Common myeloid progenitor, CD34-positive (primary cell): ENCODE measurements around the gene ENPP3.

Source experiments
- CTCF ChIA-PET: fragments of 350-600 bp; sonication (Branson Sonifier 250); formaldehyde crosslinking; loops from one replicate; lab custom pipeline; 2021; ENCODE audit warnings: antibody characterized with exemption; lab: Charles Lee
- POLR2A ChIA-PET: fragments of 350-600 bp; sonication (Branson Sonifier 250); formaldehyde crosslinking; loops from one replicate; lab custom pipeline; 2021; ENCODE audit warnings: antibody characterized with exemption; lab: Charles Lee
- DNase-seq, 3 donors: peaks; one replicate each; pipeline versions ENCODE4 v3.0.0 to v3.0.0-alpha.2; 2013
- H3K27ac ChIP-seq, 2 experiments: 1 replicate in 1 of 2; 2 replicates in 1 of 2; pipeline ENCODE4 v1.7.0; 2013; ENCODE audit warnings: inconsistent platforms in 2 of 2, low read length in 2 of 2, mild to moderate bottlenecking in 2 of 2, low read depth in 1 of 2, moderate library complexity in 1 of 2; ENCODE audit not compliant: severe bottlenecking in 2 of 2, insufficient read depth in 1 of 2, poor library complexity in 1 of 2
- H3K27me3 ChIP-seq, 5 experiments: replicated peaks in 2 of 5; 1 replicate in 3 of 5; 2 replicates in 2 of 5; pipeline versions ENCODE4 v1.6.1 to v1.7.0; 2013; ENCODE audit warnings: low read length in 4 of 5, mild to moderate bottlenecking in 2 of 5, moderate library complexity in 2 of 5, inconsistent platforms in 1 of 5; ENCODE audit not compliant: insufficient read depth in 5 of 5, control insufficient read depth in 4 of 5
- H3K36me3 ChIP-seq, 4 experiments: 1 replicate in 2 of 4; 2 replicates in 2 of 4; pipeline versions ENCODE4 v1.6.1 to v1.7.0; 2013; ENCODE audit warnings: low read length in 3 of 4, control low read depth in 1 of 4, mild to moderate bottlenecking in 1 of 4; ENCODE audit not compliant: control insufficient read depth in 4 of 4, insufficient read depth in 4 of 4
- H3K4me1 ChIP-seq, 4 experiments: 1 replicate in 3 of 4; 2 replicates in 1 of 4; pipeline versions ENCODE4 v1.6.1 to v1.7.1; 2013; ENCODE audit warnings: low read length in 3 of 4, mild to moderate bottlenecking in 3 of 4, control low read depth in 1 of 4, inconsistent platforms in 1 of 4, moderate library complexity in 1 of 4; ENCODE audit not compliant: control insufficient read depth in 4 of 4, insufficient read depth in 4 of 4; ENCODE audit errors: control extremely low read depth in 1 of 4
- H3K4me3 ChIP-seq, 7 experiments: 1 replicate in 4 of 7; 2 replicates in 3 of 7; pipeline versions ENCODE4 v1.5.1 to v1.7.0; 2013; ENCODE audit warnings: mild to moderate bottlenecking in 7 of 7, low read length in 6 of 7, moderate library complexity in 6 of 7, inconsistent platforms in 2 of 7, low read depth in 2 of 7, control low read depth in 1 of 7; ENCODE audit not compliant: insufficient read depth in 4 of 7, control insufficient read depth in 1 of 7; ENCODE audit errors: extremely low read depth in 1 of 7
- H3K9me3 ChIP-seq, 5 experiments: 1 replicate in 4 of 5; 2 replicates in 1 of 5; pipeline versions ENCODE4 v1.6.1 to v1.7.1; 2013; ENCODE audit warnings: low read length in 4 of 5, mild to moderate bottlenecking in 2 of 5, inconsistent platforms in 1 of 5, low read depth in 1 of 5, moderate library complexity in 1 of 5; ENCODE audit not compliant: control insufficient read depth in 4 of 5, insufficient read depth in 2 of 5; ENCODE audit errors: control extremely low read depth in 1 of 5
- WGBS: methylation state at CpG from one replicate; pipeline ENCODE4 v1.1.5; 2013; ENCODE audit not compliant: insufficient coverage; 5-methylcytosine and 5-hydroxymethylcytosine counted together

ENPP3 gene

GRCh38 chr6:131631625-131632289 is 5.3 kb upstream of the ENPP3 start:
- Histone ChIP-seq H3K27ac (no peak overlapping the region), H3K4me3 (no peak overlapping the region), H3K4me1 (peaks cover 4 to 14% (median 11%) of the 10 kb centered on the region in 4 experiments), H3K27me3 (no peaks in the 10 kb centered on the region), H3K36me3 (no peaks in the 10 kb centered on the region), H3K9me3 (no peaks in the 10 kb centered on the region)
- CTCF ChIA-PET = interaction anchor here (1.4 kb wide), 1 partner anchor 747 kb away, joined by 3 read pairs; no protein-coding TSS in a partner anchor
- DNase-seq = no peak
- POLR2A ChIA-PET = no interaction called here
- 89% methylated on average over 1 of the region's 3 CpGs for WGBS

DNA sequence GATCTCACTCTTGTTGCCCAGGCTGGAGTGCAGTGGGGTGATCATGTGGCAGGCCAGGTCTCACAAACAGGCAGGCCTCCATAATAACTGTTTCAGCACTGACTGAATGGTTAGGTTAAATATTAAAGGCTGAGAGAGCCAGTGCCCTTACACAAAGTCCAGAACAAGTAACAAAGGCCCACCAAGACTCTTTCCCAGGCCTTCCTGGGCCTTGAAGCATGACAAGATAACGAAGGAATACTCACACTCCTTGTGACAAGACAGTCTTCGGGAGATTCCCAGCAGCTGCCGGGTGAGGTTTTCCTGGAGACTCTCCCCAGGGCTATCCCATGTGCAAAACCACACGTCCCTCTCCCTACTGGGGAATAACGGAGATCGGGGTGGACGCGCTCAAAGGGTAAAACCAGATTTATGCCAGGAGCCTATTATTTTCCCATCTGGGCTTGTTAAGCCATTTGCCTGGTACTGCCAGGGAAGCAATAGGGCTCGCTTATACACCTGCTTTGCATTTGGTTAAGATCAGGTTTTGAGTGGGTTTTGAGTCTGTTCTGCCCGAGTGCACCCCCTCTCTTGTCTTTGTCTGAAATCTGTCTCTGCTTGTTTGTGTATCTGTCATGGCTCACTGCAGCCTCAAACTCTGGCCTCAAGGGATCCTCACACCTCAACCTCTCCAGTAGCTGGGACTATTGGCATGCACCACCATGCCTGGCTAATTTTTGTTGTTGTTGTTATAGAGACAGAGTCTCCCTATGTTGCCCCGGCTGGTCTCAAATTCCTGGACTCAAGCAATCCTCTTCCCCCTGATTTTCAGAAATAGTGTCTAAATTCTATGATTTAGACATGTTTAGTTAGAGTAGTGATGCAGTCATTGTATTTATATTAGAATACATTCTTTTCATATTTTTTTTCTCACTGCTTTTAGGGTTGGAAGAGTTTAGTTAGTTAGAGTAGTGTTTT is 1.4 kb upstream of the ENPP3 start:
- 98% methylated on average over 9 of the region's 11 CpGs for WGBS
- DNase-seq = no peak
- POLR2A ChIA-PET = no interaction called here
- no peak overlapping the region for H3K4me3 ChIP-seq
- H3K27ac ChIP-seq = no peak overlapping the region
- H3K9me3 ChIP-seq = no peaks in the 10 kb centered on the region
- no peaks in the 10 kb centered on the region for H3K27me3 ChIP-seq
- H3K36me3 ChIP-seq = no peaks in the 10 kb centered on the region
- CTCF ChIA-PET = interaction anchor here (0.6 to 1.6 kb wide), 3 partner anchors 7 to 651 kb away, joined by 3 to 9 read pairs (median 3); partner anchors contain the start of gene MED23
- H3K4me1 ChIP-seq = no peaks in the 10 kb centered on the region

- Histone ChIP-seq H3K9me3 (no peaks in the 10 kb centered on the region), H3K27ac (no peak overlapping the region), H3K36me3 (no peaks in the 10 kb centered on the region), H3K4me3 (no peak overlapping the region), H3K4me1 (no peaks in the 10 kb centered on the region), H3K27me3 (no peaks in the 10 kb centered on the region)
- POLR2A ChIA-PET = no interaction called here
- no peak for DNase-seq
- WGBS = 89% methylated on average over 1 of the region's 2 CpGs
- CTCF ChIA-PET = no interaction called here
Measured at GRCh38 chr6:131638013-131638412, 911 bp downstream of the ENPP3 start.

GRCh38 chr6:131640100-131640499 is 3.0 kb downstream of the ENPP3 start:
- no peak for DNase-seq
- CTCF ChIA-PET = interaction anchor here (1.3 to 1.7 kb wide), 2 partner anchors 9 to 12 kb away, joined by 3 to 8 read pairs; partner anchors contain the start of gene MED23
- Histone ChIP-seq H3K36me3 (no peaks in the 10 kb centered on the region), H3K4me3 (no peak overlapping the region), H3K4me1 (no peaks in the 10 kb centered on the region), H3K27ac (peak overlapping the region in 1 of 2 experiments; percentile 27), H3K9me3 (no peaks in the 10 kb centered on the region), H3K27me3 (no peaks in the 10 kb centered on the region)
- POLR2A ChIA-PET = no interaction called here
- no CpG with 5 or more reads among the region's 2 CpGs for WGBS

GRCh38 chr6:131640576-131640975 is 3.5 kb downstream of the ENPP3 start:
- ChIA-PET CTCF (interaction anchor here (1.7 kb wide), 1 partner anchor 12 kb away, joined by 8 read pairs; the partner anchor contains the start of gene MED23), POLR2A (no interaction called here)
- no peak for DNase-seq
- 94% methylated on average over 2 of the region's 3 CpGs for WGBS
- no peaks in the 10 kb centered on the region for H3K36me3 ChIP-seq
- no peaks in the 10 kb centered on the region for H3K27me3 ChIP-seq
- H3K4me3 ChIP-seq = no peak overlapping the region
- H3K9me3 ChIP-seq = no peaks in the 10 kb centered on the region
- no peaks in the 10 kb centered on the region for H3K4me1 ChIP-seq
- H3K27ac ChIP-seq = no peak overlapping the region

- Histone ChIP-seq H3K27me3 (no peaks in the 10 kb centered on the region), H3K9me3 (no peaks in the 10 kb centered on the region), H3K4me1 (peaks cover 0 to 3% (median 0%) of the 10 kb centered on the region in 4 experiments), H3K27ac (no peak overlapping the region), H3K36me3 (no peaks in the 10 kb centered on the region), H3K4me3 (no peak overlapping the region)
- DNase-seq = no peak
- CTCF ChIA-PET = no interaction called here
- WGBS = 100% methylated on average over 1 of the region's 1 CpG
- POLR2A ChIA-PET = no interaction called here
Measured at GRCh38 chr6:131641554-131641953, 4.5 kb downstream of the ENPP3 start.

- ChIA-PET CTCF (no interaction called here), POLR2A (no interaction called here)
- 96% methylated on average over 3 of the region's 6 CpGs for WGBS
- H3K4me3 ChIP-seq = no peak overlapping the region
- peaks cover 0 to 3% (median 0%) of the 10 kb centered on the region in 4 experiments for H3K4me1 ChIP-seq
- no peak for DNase-seq
- H3K27me3 ChIP-seq = no peaks in the 10 kb centered on the region
- no peak overlapping the region for H3K27ac ChIP-seq
- no peaks in the 10 kb centered on the region for H3K9me3 ChIP-seq
- H3K36me3 ChIP-seq = no peaks in the 10 kb centered on the region
Measured at GRCh38 chr6:131642565-131642964, 5.5 kb downstream of the ENPP3 start.
